Mammary epithelial cell (primary cell): ENCODE measurements around the gene ABCG1.

Experiments
- CTCF ChIP-seq, 2 donors: IDR thresholded peaks in 1 of 2; conservative IDR thresholded peaks in 1 of 2; 2 replicates each; pipeline ENCODE4 v1.5.1; 2011 to 2012; ENCODE audit warnings: inconsistent platforms in 2 of 2, low read length in 2 of 2, mild to moderate bottlenecking in 2 of 2, control low read depth in 1 of 2, low read depth in 1 of 2; ENCODE audit not compliant: insufficient read depth in 1 of 2; ENCODE audit errors: extremely low read depth in 1 of 2
- EZH2 ChIP-seq: IDR thresholded peaks from 2 replicates; pipeline ENCODE4 v1.6.1; 2012; ENCODE audit warnings: low read length, inconsistent platforms, borderline replicate concordance

- TF ChIP-seq CTCF (conservative IDR thresholded peaks at IDR 0.05 in 1 of 2, IDR thresholded peaks at IDR 0.05 in 1 of 2; ENCODE audit: extremely low read depth in 1 of 2, insufficient read depth in 1 of 2, low read depth in 1 of 2, low read length in 2 of 2) = no peak
- TF ChIP-seq EZH2 = no peak
Measured at GRCh38 chr21:42222386-42222785, 3.4 kb downstream of the ABCG1 start.
